HEK293T (cell line): ENCODE data around the gene ACADL.

Experiments used
- ARNT ChIP-seq: fragments of 450-650 bp; IDR thresholded peaks from 2 replicates; pipeline ENCODE4 v1.6.1; 2017; ENCODE audit warnings: mild to moderate bottlenecking
- CTBP1 ChIP-seq: fragments of 450-650 bp; IDR thresholded peaks from 2 replicates; pipeline ENCODE4 v1.6.1; 2016; ENCODE audit warnings: borderline replicate concordance
- ELF4 ChIP-seq: fragments of 450-650 bp; IDR thresholded peaks from 2 replicates; pipeline ENCODE4 v1.6.1; 2017; ENCODE audit warnings: antibody characterized with exemption
- FOXA1 ChIP-seq: fragments of 450-650 bp; IDR thresholded peaks from 2 replicates; pipeline ENCODE4 v1.6.1; 2016; ENCODE audit warnings: mild to moderate bottlenecking
- FOXK2 ChIP-seq: fragments of 450-650 bp; IDR thresholded peaks from 2 replicates; pipeline ENCODE4 v1.6.1; 2016; ENCODE audit warnings: mild to moderate bottlenecking
- FOXM1 ChIP-seq: fragments of 450-650 bp; IDR thresholded peaks from 2 replicates; pipeline ENCODE4 v1.6.1; 2017; ENCODE audit warnings: mild to moderate bottlenecking, borderline replicate concordance
- HDGF ChIP-seq: fragments of 450-650 bp; IDR thresholded peaks from 2 replicates; pipeline ENCODE4 v1.6.1; 2017; ENCODE audit warnings: antibody characterized with exemption, borderline replicate concordance
- LEF1 ChIP-seq: fragments of 450-650 bp; IDR thresholded peaks from 2 replicates; pipeline ENCODE4 v1.6.1; 2017; ENCODE audit warnings: mild to moderate bottlenecking, borderline replicate concordance
- NFRKB ChIP-seq: fragments of 450-650 bp; IDR thresholded peaks from 2 replicates; pipeline ENCODE4 v1.6.1; 2016; ENCODE audit warnings: mild to moderate bottlenecking, moderate library complexity
- PKNOX1 ChIP-seq: fragments of 450-650 bp; IDR thresholded peaks from 2 replicates; pipeline ENCODE4 v1.6.1; 2016
- SP1 ChIP-seq: fragments of 450-650 bp; IDR thresholded peaks from 2 replicates; pipeline ENCODE4 v1.6.1; 2017
- SUZ12 ChIP-seq: fragments of 450-650 bp; IDR thresholded peaks from 2 replicates; pipeline ENCODE4 v1.6.1; 2016; ENCODE audit warnings: mild to moderate bottlenecking
- TARDBP ChIP-seq: fragments of 450-650 bp; IDR thresholded peaks from 2 replicates; pipeline ENCODE4 v1.6.1; 2016

GRCh38 chr2:210180477-210180876 is 44.8 kb downstream of the ACADL start:
- TF ChIP-seq ELF4 (no peak), SP1 (no peak), TARDBP (no peak), FOXM1 (no peak), HDGF (no peak), PKNOX1 (no peak), NFRKB (no peak), SUZ12 (no peak), FOXA1 (no peak), ARNT (no peak), CTBP1 (no peak), FOXK2 (no peak), LEF1 (no peak)
